SK-N-SH treated with all-trans-retinoic acid at 6 μM for 48 hours (cell line): ENCODE results near the gene SLC35F4.

Experiments used
- ARNTL ChIP-seq: fragments of 450-650 bp; formaldehyde crosslinking; IDR thresholded peaks from 2 replicates; pipeline ENCODE4 v1.5.0; 2020; ENCODE audit warnings: low read depth, mild to moderate bottlenecking, moderate library complexity, borderline replicate concordance
- BACH2 ChIP-seq: fragments of 250-450 bp; sonication (Bioruptor Pico); IDR thresholded peaks from 2 replicates; pipeline ENCODE4 v1.9.0; 2021; ENCODE audit warnings: mild to moderate bottlenecking, borderline replicate concordance
- CSDC2 ChIP-seq: fragments of 250-450 bp; sonication (Bioruptor Pico); IDR thresholded peaks from 2 replicates; pipeline ENCODE4 v1.5.0; 2020; ENCODE audit warnings: mild to moderate bottlenecking, moderate library complexity
- GLIS3 ChIP-seq: fragments of 250-450 bp; sonication (Bioruptor Pico); IDR thresholded peaks from 2 replicates; pipeline ENCODE4 v1.5.0; 2020; ENCODE audit warnings: mild to moderate bottlenecking, moderate library complexity
- OSR1 ChIP-seq: fragments of 250-450 bp; sonication (Bioruptor Pico); IDR thresholded peaks from 2 replicates; pipeline ENCODE4 v1.8.0; 2022; ENCODE audit warnings: moderate library complexity, mild to moderate bottlenecking, inconsistent platforms
- PPARA ChIP-seq: fragments of 250-450 bp; sonication (Bioruptor Pico); IDR thresholded peaks from 2 replicates; pipeline ENCODE4 v1.5.0; 2020; ENCODE audit warnings: mild to moderate bottlenecking, borderline replicate concordance
- RARB ChIP-seq: fragments of 250-450 bp; sonication (Bioruptor Pico); IDR thresholded peaks from 2 replicates; pipeline ENCODE4 v1.8.0; 2021; ENCODE audit warnings: mild to moderate bottlenecking, moderate library complexity
- SNAI2 ChIP-seq: fragments of 250-450 bp; sonication (Bioruptor Pico); IDR thresholded peaks from 2 replicates; pipeline ENCODE4 v1.5.0; 2020; ENCODE audit warnings: mild to moderate bottlenecking, moderate library complexity
- TCF4 ChIP-seq: fragments of 250-450 bp; sonication (Bioruptor Pico); IDR thresholded peaks from 2 replicates; pipeline ENCODE4 v1.8.0; 2021; ENCODE audit warnings: mild to moderate bottlenecking, moderate library complexity, borderline replicate concordance
- TOX ChIP-seq: fragments of 250-450 bp; sonication (Bioruptor Pico); IDR thresholded peaks from 2 replicates; pipeline ENCODE4 v1.8.0; 2021; ENCODE audit warnings: mild to moderate bottlenecking, moderate library complexity, borderline replicate concordance
- ZFP3 ChIP-seq: fragments of 250-450 bp; sonication (Bioruptor Pico); IDR thresholded peaks from 2 replicates; pipeline ENCODE4 v1.5.0; 2020; ENCODE audit warnings: mild to moderate bottlenecking, moderate library complexity
- TF ChIP-seq, protein P1 (sequence below): fragments of 250-450 bp; sonication (Bioruptor Pico); IDR thresholded peaks from 2 replicates; pipeline ENCODE4 v1.8.0; 2020; ENCODE audit warnings: mild to moderate bottlenecking, moderate library complexity, borderline replicate concordance
- TF ChIP-seq, protein P2 (sequence below): fragments of 250-450 bp; sonication (Bioruptor Pico); IDR thresholded peaks from 2 replicates; pipeline ENCODE4 v1.5.1; 2020; ENCODE audit warnings: low read depth, mild to moderate bottlenecking, moderate library complexity
- TF ChIP-seq, protein P3 (sequence below): fragments of 250-450 bp; sonication (Bioruptor Pico); IDR thresholded peaks from 2 replicates; pipeline ENCODE4 v1.5.1; 2021; ENCODE audit warnings: mild to moderate bottlenecking, moderate library complexity

DNA sequence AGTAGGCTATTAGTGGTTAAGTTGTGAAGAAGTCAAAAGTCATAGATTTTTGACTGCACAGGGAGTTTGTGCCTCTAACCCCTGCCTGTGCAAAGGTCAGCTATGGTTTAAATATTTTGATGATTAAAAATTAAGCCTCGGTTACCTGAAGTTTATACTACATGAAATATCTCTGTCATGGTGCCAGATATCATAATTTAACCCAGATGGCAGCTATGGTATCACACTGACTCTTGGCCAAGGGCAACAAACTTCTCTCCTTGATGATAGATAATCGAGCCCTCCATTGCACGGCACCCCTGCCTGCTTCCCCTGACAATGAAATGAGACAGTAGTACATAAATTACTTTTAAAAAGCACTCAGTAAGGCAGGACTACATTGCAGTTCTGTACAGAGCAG, 80.8 kb downstream of the SLC35F4 start:
- TF ChIP-seq, protein P1, sequence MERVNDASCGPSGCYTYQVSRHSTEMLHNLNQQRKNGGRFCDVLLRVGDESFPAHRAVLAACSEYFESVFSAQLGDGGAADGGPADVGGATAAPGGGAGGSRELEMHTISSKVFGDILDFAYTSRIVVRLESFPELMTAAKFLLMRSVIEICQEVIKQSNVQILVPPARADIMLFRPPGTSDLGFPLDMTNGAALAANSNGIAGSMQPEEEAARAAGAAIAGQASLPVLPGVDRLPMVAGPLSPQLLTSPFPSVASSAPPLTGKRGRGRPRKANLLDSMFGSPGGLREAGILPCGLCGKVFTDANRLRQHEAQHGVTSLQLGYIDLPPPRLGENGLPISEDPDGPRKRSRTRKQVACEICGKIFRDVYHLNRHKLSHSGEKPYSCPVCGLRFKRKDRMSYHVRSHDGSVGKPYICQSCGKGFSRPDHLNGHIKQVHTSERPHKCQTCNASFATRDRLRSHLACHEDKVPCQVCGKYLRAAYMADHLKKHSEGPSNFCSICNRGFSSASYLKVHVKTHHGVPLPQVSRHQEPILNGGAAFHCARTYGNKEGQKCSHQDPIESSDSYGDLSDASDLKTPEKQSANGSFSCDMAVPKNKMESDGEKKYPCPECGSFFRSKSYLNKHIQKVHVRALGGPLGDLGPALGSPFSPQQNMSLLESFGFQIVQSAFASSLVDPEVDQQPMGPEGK: no peak
- TF ChIP-seq PPARA (CRISPR knock-in tag) (no peak), CSDC2 (no peak), GLIS3 (no peak), ZFP3 (no peak), ARNTL (CRISPR knock-in tag) (no peak), BACH2 (CRISPR knock-in tag) (no peak), TCF4 (CRISPR knock-in tag) (no peak), OSR1 (CRISPR knock-in tag) (no peak), RARB (CRISPR knock-in tag) (no peak), TOX (CRISPR knock-in tag) (no peak), SNAI2 (CRISPR knock-in tag) (no peak)
- TF ChIP-seq, protein P2, sequence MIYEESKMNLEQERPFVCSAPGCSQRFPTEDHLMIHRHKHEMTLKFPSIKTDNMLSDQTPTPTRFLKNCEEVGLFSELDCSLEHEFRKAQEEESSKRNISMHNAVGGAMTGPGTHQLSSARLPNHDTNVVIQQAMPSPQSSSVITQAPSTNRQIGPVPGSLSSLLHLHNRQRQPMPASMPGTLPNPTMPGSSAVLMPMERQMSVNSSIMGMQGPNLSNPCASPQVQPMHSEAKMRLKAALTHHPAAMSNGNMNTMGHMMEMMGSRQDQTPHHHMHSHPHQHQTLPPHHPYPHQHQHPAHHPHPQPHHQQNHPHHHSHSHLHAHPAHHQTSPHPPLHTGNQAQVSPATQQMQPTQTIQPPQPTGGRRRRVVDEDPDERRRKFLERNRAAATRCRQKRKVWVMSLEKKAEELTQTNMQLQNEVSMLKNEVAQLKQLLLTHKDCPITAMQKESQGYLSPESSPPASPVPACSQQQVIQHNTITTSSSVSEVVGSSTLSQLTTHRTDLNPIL: no peak
- TF ChIP-seq, protein P3, sequence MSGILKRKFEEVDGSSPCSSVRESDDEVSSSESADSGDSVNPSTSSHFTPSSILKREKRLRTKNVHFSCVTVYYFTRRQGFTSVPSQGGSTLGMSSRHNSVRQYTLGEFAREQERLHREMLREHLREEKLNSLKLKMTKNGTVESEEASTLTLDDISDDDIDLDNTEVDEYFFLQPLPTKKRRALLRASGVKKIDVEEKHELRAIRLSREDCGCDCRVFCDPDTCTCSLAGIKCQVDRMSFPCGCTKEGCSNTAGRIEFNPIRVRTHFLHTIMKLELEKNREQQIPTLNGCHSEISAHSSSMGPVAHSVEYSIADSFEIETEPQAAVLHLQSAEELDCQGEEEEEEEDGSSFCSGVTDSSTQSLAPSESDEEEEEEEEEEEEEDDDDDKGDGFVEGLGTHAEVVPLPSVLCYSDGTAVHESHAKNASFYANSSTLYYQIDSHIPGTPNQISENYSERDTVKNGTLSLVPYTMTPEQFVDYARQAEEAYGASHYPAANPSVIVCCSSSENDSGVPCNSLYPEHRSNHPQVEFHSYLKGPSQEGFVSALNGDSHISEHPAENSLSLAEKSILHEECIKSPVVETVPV (CRISPR knock-in tag): no peak
